IPS DF 6.9 (cell line): ENCODE results near the gene CCDC122.
A peak's percentile ranks its signal among the peaks of the same experiment; 100 is the strongest.

ENCODE experiments used
- DNase-seq: peaks from one replicate; pipeline ENCODE4 v3.0.0-alpha.2; 2013; ENCODE audit warnings: low read depth, low spot score
- H3K27ac ChIP-seq: one replicate; pipeline ENCODE4 v1.5.1; 2013; ENCODE audit warnings: low read length, control low read depth
- H3K27me3 ChIP-seq: 2 replicates; pipeline ENCODE4 v1.6.1; 2013; ENCODE audit warnings: mild to moderate bottlenecking, low read length; ENCODE audit not compliant: control insufficient read depth, insufficient read depth
- H3K36me3 ChIP-seq: 2 replicates; pipeline ENCODE4 v1.6.1; 2013; ENCODE audit warnings: low read length; ENCODE audit not compliant: control insufficient read depth, insufficient read depth
- H3K4me1 ChIP-seq: 2 replicates; pipeline ENCODE4 v1.6.1; 2013; ENCODE audit warnings: low read length; ENCODE audit not compliant: control insufficient read depth, insufficient read depth
- H3K4me3 ChIP-seq: 2 replicates; pipeline ENCODE4 v1.5.1; 2013; ENCODE audit warnings: mild to moderate bottlenecking, low read length
- H3K9me3 ChIP-seq: 2 replicates; pipeline ENCODE4 v1.6.1; 2013; ENCODE audit warnings: low read length, inconsistent platforms; ENCODE audit not compliant: control insufficient read depth, insufficient read depth
- WGBS: extraction: QIAGEN DNeasy Blood & Tissue Kit; methylation state at CpG from one replicate; pipeline ENCODE4 v1.1.7; 2013; ENCODE audit warnings: mixed read lengths, missing lambda C conversion rate; ENCODE audit not compliant: insufficient read length, insufficient coverage; 5-methylcytosine and 5-hydroxymethylcytosine counted together

CCDC122 gene

DNA sequence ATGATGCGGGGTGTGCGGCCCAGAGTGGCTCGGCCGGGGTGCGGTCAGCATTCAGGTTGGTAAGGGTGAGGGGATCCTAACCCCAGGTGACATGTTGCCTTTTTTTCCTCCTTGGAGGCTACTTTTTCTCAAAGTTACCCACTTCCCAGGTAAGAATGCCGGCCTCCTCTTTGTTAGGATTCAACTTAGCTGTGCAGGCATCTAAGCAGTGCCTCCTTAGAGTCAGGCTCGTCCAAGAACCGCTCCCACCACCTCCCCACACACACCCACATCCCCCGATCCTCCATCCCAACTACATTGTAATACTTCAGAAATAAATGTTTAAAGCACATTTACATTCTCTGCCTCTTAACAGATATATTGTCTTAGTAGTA, 92.0 kb downstream of the CCDC122 start:
- no peak overlapping the region for H3K27ac ChIP-seq
- peak overlapping the region; percentile 65; the same call in 1 of the 2 replicates for H3K4me3 ChIP-seq
- 0 out of 2 replicates have a peak, but pooled peaks cover 1% of the 10 kb centered on the region for H3K4me1 ChIP-seq
- no peaks in the 10 kb centered on the region for H3K9me3 ChIP-seq
- peaks cover 10% of the 10 kb centered on the region; the same call in 1 of the 2 replicates for H3K27me3 ChIP-seq
- no peaks in the 10 kb centered on the region for H3K36me3 ChIP-seq
- no peak for DNase-seq
- 100% methylated on average over 1 of the region's 9 CpGs for WGBS

DNA sequence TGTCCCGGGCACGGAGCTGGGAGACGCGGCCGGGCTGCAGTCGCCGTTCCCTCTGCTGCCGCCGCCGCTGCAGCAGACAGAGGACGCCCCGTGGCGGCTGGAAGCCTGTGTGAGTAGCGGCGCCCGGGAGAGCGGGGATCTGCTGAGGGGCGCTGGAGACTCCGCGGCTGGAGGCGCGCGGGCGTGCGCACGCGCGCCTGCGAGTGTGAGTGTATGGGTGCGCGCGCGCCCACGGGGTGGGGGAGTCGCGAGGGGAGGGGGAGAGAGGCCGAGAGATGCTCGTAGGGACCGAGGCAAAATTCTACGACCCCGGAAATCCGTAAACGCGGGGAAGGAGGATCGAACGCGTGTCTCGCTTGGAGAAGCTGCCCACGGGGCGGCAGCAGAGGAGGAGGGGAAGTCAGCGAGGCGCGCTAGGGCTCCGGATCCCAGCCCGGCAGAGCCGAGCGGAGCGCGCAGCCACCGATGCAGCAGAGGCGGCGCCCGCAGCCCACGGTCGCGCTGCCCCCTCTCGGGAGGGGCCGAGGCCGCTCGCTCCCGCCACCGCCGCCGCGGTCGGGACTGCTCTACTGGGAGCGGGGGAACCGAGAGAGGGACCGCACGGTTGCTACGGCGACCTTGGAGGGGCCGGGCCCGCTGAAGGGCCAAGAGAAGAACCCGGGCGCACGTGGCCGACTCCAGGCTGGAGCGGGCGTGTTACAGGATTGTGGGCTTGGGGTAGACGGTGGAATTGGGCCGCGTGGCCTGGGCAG, 92.6 kb downstream of the CCDC122 start, which contains the start of gene ENOX1:
TSS of gene ENOX1 (minus strand) at position 207 of the 752 bp plus-strand sequence.
- 0 out of 2 replicates have a peak, but pooled peaks cover 1% of the 10 kb centered on the region for H3K4me1 ChIP-seq
- no peak for DNase-seq
- WGBS: no CpG with 5 or more reads among the region's 93 CpGs
- no peaks in the 10 kb centered on the region for H3K9me3 ChIP-seq
- peaks cover 10% of the 10 kb centered on the region; the same call in 1 of the 2 replicates for H3K27me3 ChIP-seq
- H3K36me3 ChIP-seq: no peaks in the 10 kb centered on the region
- no peak within 1 kb of the TSS for H3K27ac ChIP-seq
- H3K4me3 ChIP-seq: peak within 1 kb of the TSS; percentile 65; the same call in 1 of the 2 replicates

DNA sequence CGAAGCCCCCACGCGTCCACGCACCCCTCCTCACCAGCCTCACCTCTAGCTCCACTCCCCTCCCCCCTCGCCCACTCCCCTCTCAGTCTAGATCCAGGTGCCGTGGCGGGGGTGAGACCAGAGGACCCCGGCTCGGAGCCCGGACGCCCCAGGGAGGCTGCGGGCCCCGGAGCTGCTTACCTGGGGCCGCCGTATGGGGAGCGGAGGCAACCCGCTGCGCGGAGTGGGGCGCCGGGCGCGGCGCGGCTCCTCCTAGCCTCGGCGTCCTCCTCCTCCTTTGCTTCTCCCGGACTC, 93.1 kb downstream of the CCDC122 start:
- Histone ChIP-seq H3K36me3 (no peaks in the 10 kb centered on the region), H3K4me1 (0 out of 2 replicates have a peak, but pooled peaks cover 1% of the 10 kb centered on the region), H3K27ac (no peak overlapping the region), H3K27me3 (peaks cover 10% of the 10 kb centered on the region; the same call in 1 of the 2 replicates), H3K4me3 (peak overlapping the region; percentile 65; the same call in 1 of the 2 replicates), H3K9me3 (no peaks in the 10 kb centered on the region)
- WGBS: no CpG with 5 or more reads among the region's 28 CpGs
- no peak for DNase-seq
